ENCODE results near the gene CAMK1G. TPM values are rescaled to one million over a fixed set of nuclear protein-coding genes. Genes with fewer than 3 reads are reported as not detected.

CAMK1G gene
- polyA plus RNA-seq, 1 of the 3 experiments (the other 2 are of a cell fraction) = 15.1 TPM

DNA sequence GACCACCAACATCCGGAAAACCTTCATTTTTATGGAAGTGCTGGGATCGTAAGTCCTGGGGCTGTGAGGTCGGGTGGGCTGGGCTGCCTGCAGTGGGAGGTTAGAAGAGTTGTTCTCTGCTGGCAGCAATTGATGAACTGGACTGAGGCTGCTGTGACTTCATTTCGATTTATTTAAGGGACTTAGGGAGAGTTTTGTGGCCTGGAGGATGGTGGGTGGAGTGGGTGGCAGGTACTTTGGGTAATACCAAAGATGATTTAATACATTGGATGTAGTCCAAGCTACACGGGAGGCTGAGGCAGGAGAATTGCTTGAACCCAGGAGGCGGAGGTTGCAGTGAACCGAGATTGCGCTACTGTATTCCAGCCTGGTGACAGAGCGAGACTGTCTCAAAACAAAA, 11.5 kb downstream of the CAMK1G start:
- POLR2A ChIA-PET = no interaction called here
- Histone ChIP-seq H3K27ac (ENCODE audit: low read depth in 2 of 2, low read length in 1 of 2) (no peak overlapping the region), H3K27me3 (ENCODE audit: insufficient read depth) (no peaks in the 10 kb centered on the region), H3F3A (replicated peaks; ENCODE audit: insufficient read depth) (peaks cover 15% of the 10 kb centered on the region), H3K9me2 (no peaks in the 10 kb centered on the region), H2AFZ (ENCODE audit: low read depth) (no peak overlapping the region), H3K4me3 (ENCODE audit: low read depth in 2 of 2, low read length in 1 of 2) (no peak overlapping the region), H3K4me2 (no peak overlapping the region), H3K79me2 (ENCODE audit: insufficient read depth) (no peaks in the 10 kb centered on the region; the same call in 1 of the 2 replicates), H4K20me1 (ENCODE audit: insufficient read depth) (no peaks in the 10 kb centered on the region; the same call in 1 of the 2 replicates), H3K9ac (no peak overlapping the region), H3K9me3 (no peaks in the 10 kb centered on the region), H3K4me1 (ENCODE audit: control insufficient read depth in 1 of 2, insufficient read depth in 2 of 2, low read depth in 1 of 2, low read length in 1 of 2) (peaks cover 0 to 19% of the 10 kb centered on the region in 2 experiments; a peak in 2 of 4 replicates), H3K36me3 (replicated peaks in 1 of 2; ENCODE audit: control insufficient read depth in 1 of 2, insufficient read depth in 2 of 2, low read length in 1 of 2) (peaks cover 0 to 16% of the 10 kb centered on the region in 2 experiments)
- WGBS (ENCODE audit: low lambda C conversion rate) = 79% methylated on average over 9 of the region's 9 CpGs
- TF ChIP-seq RCOR1 (IDR thresholded peaks at IDR 0.05; ENCODE audit: low read length) = no peak
- CTCF ChIA-PET = interaction anchor here (0.8 to 2.5 kb wide), 8 partner anchors 14 to 98 kb away, joined by 3 to 10 read pairs (median 4); no protein-coding TSS in a partner anchor
- DNase-seq = no peak

DNA sequence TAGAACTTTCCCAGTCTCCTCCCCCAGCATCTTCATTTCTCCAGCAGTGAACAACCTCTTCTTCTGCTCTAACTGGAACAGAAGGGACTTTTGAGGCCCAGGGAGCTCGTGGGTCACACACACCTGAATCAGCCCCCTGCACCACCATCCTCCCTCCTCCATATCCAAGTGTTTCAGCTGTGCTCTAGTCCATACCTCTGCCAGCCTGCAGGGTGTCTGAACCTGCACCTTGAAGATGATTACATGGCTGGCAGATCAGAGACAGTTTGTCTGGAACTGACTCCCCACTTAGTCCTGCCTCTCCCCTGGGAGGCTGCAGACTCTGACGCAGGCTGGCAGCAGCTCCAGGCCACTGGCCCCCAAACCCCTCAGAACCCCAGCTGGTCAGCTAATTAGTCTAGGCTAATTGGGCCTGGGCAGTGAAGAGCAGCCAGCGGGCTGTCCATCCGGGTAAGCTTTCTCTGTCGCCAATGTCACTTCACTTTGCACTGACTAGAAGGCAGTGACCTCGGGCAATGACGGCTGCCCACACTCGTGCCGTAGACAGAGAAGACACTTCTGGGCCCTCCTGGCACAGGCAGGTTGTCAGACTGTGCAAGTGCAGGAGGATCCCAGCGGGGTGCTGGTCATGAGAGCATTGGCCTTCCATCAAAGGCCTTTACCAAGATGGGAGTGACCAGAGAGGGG, 12.2 kb downstream of the CAMK1G start:
- H3K9ac ChIP-seq = no peak overlapping the region
- no peak overlapping the region for H3K27ac ChIP-seq (ENCODE audit: low read depth in 2 of 2, low read length in 1 of 2)
- no peak overlapping the region for H2AFZ ChIP-seq (ENCODE audit: low read depth)
- no peak overlapping the region for H3K4me3 ChIP-seq (ENCODE audit: low read depth in 2 of 2, low read length in 1 of 2)
- no peaks in the 10 kb centered on the region; the same call in 1 of the 2 replicates for H4K20me1 ChIP-seq (ENCODE audit: insufficient read depth)
- no peak for DNase-seq
- H3K36me3 ChIP-seq (replicated peaks in 1 of 2; ENCODE audit: control insufficient read depth in 1 of 2, insufficient read depth in 2 of 2, low read length in 1 of 2) = peaks cover 0 to 16% of the 10 kb centered on the region in 2 experiments
- H3K4me1 ChIP-seq (ENCODE audit: control insufficient read depth in 1 of 2, insufficient read depth in 2 of 2, low read depth in 1 of 2, low read length in 1 of 2) = peaks cover 0 to 20% of the 10 kb centered on the region in 2 experiments; a peak in 2 of 4 replicates
- ChIA-PET POLR2A (no interaction called here), CTCF (interaction anchor here (0.6 to 3.2 kb wide), 8 partner anchors 13 to 89 kb away, joined by 3 to 16 read pairs (median 4); no protein-coding TSS in a partner anchor)
- no peak overlapping the region for H3K4me2 ChIP-seq
- no peaks in the 10 kb centered on the region for H3K9me3 ChIP-seq
- H3K9me2 ChIP-seq = no peaks in the 10 kb centered on the region
- H3K79me2 ChIP-seq (ENCODE audit: insufficient read depth) = no peaks in the 10 kb centered on the region
- TF ChIP-seq TAF1 (IDR thresholded peaks at IDR 0.05; ENCODE audit: borderline replicate concordance, low read depth, low read length) (no peak), MEF2A (IDR thresholded peaks at IDR 0.05; ENCODE audit: borderline replicate concordance, low read depth) (no peak), TCF12 (IDR thresholded peaks at IDR 0.05) (no peak), POLR2AphosphoS5 (IDR thresholded peaks at IDR 0.05; ENCODE audit: low read depth, low read length) (no peak), ELF1 (IDR thresholded peaks at IDR 0.05) (no peak), FOXM1 (IDR thresholded peaks at IDR 0.05; ENCODE audit: low read depth) (no peak), GATA2 (CRISPR knock-in tag; IDR thresholded peaks at IDR 0.05) (no peak), RAD21 (IDR thresholded peaks at IDR 0.05; ENCODE audit: low read length) (no peak), YY1 (IDR thresholded peaks at IDR 0.05; ENCODE audit: low read depth) (no peak), FOSL2 (IDR thresholded peaks at IDR 0.05; ENCODE audit: borderline replicate concordance, low read depth) (no peak), TEAD4 (IDR thresholded peaks at IDR 0.05; ENCODE audit: borderline replicate concordance, insufficient read depth) (no peak), MXI1 (IDR thresholded peaks at IDR 0.05; ENCODE audit: low read depth, low read length) (no peak), RFX5 (IDR thresholded peaks at IDR 0.05; ENCODE audit: low read length) (no peak), JUND (IDR thresholded peaks at IDR 0.05) (no peak), EZH2phosphoT487 (IDR thresholded peaks at IDR 0.05; ENCODE audit: borderline replicate concordance, low read depth) (no peak)
- TF ChIP-seq, protein P1, sequence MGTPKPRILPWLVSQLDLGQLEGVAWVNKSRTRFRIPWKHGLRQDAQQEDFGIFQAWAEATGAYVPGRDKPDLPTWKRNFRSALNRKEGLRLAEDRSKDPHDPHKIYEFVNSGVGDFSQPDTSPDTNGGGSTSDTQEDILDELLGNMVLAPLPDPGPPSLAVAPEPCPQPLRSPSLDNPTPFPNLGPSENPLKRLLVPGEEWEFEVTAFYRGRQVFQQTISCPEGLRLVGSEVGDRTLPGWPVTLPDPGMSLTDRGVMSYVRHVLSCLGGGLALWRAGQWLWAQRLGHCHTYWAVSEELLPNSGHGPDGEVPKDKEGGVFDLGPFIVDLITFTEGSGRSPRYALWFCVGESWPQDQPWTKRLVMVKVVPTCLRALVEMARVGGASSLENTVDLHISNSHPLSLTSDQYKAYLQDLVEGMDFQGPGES (IDR thresholded peaks at IDR 0.05; ENCODE audit: low read depth, low read length) = no peak
- TF ChIP-seq, protein P2, sequence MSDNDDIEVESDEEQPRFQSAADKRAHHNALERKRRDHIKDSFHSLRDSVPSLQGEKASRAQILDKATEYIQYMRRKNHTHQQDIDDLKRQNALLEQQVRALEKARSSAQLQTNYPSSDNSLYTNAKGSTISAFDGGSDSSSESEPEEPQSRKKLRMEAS (IDR thresholded peaks at IDR 0.05; ENCODE audit: low read depth) = no peak
- TF ChIP-seq, protein P3, sequence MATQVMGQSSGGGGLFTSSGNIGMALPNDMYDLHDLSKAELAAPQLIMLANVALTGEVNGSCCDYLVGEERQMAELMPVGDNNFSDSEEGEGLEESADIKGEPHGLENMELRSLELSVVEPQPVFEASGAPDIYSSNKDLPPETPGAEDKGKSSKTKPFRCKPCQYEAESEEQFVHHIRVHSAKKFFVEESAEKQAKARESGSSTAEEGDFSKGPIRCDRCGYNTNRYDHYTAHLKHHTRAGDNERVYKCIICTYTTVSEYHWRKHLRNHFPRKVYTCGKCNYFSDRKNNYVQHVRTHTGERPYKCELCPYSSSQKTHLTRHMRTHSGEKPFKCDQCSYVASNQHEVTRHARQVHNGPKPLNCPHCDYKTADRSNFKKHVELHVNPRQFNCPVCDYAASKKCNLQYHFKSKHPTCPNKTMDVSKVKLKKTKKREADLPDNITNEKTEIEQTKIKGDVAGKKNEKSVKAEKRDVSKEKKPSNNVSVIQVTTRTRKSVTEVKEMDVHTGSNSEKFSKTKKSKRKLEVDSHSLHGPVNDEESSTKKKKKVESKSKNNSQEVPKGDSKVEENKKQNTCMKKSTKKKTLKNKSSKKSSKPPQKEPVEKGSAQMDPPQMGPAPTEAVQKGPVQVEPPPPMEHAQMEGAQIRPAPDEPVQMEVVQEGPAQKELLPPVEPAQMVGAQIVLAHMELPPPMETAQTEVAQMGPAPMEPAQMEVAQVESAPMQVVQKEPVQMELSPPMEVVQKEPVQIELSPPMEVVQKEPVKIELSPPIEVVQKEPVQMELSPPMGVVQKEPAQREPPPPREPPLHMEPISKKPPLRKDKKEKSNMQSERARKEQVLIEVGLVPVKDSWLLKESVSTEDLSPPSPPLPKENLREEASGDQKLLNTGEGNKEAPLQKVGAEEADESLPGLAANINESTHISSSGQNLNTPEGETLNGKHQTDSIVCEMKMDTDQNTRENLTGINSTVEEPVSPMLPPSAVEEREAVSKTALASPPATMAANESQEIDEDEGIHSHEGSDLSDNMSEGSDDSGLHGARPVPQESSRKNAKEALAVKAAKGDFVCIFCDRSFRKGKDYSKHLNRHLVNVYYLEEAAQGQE (IDR thresholded peaks at IDR 0.05; ENCODE audit: low read depth, low read length) = no peak
- TF ChIP-seq, protein P4, sequence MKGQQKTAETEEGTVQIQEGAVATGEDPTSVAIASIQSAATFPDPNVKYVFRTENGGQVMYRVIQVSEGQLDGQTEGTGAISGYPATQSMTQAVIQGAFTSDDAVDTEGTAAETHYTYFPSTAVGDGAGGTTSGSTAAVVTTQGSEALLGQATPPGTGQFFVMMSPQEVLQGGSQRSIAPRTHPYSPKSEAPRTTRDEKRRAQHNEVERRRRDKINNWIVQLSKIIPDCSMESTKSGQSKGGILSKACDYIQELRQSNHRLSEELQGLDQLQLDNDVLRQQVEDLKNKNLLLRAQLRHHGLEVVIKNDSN (IDR thresholded peaks at IDR 0.05; ENCODE audit: borderline replicate concordance, low read depth) = no peak
- 79% methylated on average over 8 of the region's 10 CpGs for WGBS (ENCODE audit: low lambda C conversion rate)
- H3F3A ChIP-seq (replicated peaks; ENCODE audit: insufficient read depth) = peaks cover 22% of the 10 kb centered on the region
- H3K27me3 ChIP-seq (ENCODE audit: insufficient read depth) = no peaks in the 10 kb centered on the region

Measured in SK-N-SH (cell line).